GM19240 (cell line): Measurements from ENCODE around the gene SOX8.
"Not testable (repeated sequence)": the region's sequence is repeated elsewhere in the genome, so short reads cannot be mapped to it uniquely, and the experiment has no call there.

Experiments
- DNase-seq: peaks from one replicate; pipeline ENCODE4 v3.0.0; 2011; ENCODE audit warnings: low spot score; ENCODE audit not compliant: insufficient read length

Gene SOX8

DNA sequence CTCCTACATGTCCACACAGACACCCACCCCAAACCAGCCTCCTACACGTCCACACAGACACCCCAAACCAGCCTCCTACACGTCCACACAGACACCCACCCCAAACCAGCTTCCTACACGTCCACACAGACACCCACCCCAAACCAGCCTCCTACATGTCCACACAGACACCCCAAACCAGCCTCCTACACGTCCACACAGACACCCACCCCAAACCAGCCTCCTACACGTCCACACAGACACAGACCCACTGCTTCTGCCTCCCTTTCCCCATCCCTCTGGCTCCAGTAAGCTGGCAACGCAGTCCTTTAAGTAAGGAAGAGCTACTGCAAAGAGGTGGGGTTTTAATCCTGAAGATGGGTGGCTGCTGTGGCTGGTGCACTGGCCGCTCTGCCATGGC is 27.8 kb upstream of the SOX8 start:
- not testable (repeated sequence) for DNase-seq

DNA sequence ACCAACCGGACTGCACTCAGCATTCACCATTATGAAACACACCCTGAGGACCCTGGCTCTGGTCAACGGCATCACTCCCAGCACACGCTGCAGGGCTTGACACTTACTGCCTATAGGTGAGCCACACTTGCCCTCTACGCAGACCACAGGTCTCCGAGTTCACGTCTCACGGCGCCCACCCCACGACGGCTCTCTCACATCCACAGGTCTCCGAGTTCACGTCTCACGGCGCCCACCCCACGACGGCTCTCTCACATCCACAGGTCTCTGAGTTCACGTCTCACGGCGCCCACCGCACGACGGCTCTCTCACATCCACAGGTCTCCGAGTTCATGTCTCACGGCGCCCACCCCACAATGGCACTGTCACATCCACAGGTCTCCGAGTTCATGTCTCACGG is 25.8 kb upstream of the SOX8 start:
- not testable (repeated sequence) for DNase-seq

DNA sequence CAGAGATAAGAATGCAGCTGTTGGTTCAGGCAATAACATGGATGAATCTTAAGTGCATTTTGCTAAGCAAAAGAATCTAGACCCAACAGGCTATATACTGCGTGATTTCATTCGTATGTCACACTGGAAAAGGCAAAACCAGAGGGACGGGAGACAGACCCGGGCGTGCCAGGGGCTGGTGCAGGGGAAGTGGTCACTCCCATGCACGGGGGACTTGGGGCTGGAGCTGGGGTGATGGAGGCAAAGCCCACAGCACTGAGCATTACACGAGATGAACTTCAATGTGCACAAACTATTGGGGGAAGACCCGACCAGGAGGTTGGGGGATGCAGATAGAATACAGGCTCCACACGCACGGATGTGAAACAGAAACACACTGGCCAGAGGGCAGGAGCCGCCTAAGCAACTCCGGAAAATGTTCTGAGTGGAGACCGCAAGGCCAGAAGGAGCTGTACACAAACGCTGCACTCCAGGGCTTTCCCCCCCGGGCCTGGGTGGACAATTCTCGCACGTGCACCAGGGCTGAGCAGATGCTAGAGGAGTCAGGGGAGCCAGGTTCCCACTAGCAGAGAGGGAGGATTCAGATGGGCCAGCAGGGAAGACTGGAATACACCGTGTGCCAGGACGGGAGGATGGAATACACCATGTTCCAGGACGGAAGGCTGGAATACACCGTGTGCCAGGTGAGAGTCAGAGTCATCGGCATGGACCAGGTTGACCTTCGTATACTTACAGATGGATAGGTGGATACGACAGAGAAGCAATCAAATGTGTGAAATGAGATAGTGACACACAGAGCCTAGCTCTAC is 22.1 kb upstream of the SOX8 start:
- no peak for DNase-seq

DNA sequence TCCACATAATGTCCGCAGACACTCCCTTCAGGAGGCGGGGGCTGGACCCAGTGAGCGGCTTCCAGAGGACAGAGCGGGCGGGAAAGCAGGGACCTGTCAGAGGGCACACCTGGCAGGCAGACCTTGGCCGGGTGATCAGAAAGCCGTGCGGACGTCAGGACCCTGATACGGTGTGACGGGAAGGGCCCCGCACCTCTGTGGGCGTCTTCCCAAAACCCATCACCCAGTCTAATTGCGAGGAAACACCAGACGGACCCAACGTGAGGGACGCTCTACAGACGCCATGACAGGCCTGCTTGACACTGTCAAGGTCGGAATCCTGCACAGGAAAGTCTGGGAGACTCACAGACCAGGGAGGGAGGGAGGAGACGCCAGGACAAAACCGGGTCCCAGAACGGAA is 19.2 kb upstream of the SOX8 start:
- no peak for DNase-seq

DNA sequence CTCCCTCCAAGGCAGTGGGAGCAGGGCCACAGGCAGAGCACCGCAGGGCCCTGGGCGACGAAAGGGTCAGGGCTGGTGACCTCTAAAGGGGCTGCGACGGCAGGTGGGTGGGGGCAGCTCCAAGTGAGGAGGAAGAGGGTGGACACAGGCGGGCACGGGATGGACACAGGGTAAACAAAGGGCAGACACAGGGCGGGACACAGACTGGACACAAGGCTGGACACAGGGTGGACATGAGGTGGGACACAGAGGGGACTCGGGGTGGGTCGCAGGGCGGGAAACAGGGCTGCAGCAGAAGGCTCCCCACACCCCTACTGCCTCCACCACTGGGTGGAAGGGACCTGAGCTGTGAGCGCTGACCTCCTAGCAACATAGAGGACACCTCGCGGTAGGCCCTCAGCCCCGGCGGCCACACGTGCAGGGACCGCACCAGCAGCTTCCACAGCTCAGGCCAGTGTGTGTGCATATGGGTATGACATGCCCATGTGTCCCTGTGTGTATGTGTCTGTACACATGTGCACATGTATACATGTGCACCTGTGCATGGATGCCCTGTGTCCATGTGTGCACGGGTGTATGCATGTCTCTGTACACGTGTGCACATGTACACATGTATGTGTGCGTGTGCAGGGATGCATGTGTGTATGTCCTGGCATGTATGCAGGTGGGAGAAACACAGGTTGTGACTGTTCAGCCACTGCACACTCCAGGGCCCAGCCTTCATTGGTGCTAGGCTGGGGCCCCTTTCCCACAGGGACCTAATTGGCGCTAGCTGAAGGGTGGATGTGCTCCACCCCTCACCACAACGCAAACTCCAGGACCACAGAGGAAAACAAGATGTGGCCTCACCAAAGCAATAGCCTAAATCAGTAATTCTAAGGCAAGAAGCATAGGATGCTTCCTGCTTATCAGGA is 18.4 kb upstream of the SOX8 start:
- DNase-seq = no peak

DNA sequence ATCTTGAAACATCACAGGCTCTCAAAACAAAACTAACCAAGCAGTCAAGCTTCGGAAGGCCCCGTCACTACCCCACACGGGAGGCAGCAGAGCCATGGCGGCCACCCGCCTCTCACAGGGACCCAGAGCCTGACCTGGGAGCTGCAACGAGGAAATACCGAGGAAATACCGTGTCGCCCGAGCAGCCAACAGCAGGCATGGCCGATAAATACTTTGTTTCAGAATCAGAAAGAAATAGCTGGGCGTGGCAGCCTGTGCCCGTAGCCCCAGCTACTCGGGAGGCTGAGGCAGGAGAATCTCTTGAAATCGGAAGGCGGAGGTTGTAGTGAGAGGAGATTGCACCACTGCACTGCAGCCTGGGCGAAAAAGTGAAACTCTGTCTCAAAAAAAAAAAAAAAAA is 17.7 kb upstream of the SOX8 start:
- DNase-seq = no peak

DNA sequence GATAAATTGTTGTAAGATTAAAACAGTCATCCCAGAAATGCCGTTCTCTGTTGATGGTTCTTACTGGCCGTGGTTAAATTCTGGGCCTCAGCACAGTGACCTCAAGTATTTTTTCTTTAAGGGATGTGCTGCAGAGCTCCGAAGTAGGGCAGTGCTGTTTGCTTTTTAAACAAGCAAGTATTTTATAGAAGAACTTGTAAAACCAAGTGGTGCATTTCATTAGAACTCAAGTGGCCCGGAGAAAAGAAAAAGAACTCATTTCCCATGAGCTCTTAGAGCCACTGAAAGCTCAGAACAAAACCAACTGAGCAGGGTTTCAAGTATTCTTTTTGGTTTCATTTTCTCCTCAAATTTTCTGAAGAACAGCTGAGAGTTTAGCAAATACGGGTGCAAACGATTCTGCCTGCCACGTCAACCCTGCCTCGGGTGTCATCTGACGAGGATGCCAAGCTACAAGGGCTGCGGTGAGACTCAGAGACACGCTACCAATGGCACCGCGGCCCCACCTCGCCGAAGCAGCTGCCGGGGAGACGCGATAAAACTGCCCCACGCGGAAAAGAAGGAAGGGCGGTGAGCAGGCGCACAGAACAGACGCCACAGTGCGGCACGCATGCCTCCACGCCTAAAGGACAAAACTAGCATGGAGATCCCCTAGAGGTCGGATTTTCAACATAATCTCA is 17.1 kb upstream of the SOX8 start:
- DNase-seq = no peak

DNA sequence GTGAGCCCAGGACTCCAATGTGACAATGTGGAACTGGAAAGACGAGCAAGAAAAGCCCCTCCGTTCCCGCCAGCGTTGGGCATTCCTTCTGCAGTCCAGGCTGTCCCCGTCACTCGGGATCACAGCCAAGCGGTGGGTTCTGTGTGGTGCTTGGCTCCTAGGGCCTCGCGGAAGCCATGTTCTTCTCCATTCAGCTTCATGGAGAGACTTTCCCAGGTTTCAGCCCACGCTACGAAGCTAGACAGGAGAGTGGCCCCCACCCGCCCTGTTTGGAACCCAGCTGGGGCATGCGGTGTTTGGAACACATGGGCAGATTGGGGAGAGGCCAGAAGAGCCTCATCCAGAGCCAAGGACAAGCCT is 16.6 kb upstream of the SOX8 start:
- no peak for DNase-seq

DNA sequence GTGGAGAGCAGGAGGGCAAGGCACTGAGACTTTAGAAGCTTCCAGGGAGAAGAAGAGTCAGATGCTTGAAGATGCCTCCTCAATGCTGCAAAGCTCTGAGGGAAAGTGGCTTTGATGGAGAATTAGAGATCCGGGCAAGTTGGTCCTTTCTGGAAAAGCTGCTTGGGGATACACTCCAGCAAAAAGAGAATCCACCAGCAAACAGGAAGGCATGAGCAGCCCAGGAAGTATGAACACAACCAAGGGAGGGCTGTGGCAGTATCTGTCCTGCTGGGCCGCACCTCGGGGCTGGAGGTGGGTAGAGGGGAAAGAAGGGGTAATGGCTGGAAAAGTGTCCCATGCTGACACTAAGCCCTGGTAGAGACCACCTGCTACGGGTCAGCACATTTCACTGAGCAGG is 16.1 kb upstream of the SOX8 start:
- DNase-seq = no peak

DNA sequence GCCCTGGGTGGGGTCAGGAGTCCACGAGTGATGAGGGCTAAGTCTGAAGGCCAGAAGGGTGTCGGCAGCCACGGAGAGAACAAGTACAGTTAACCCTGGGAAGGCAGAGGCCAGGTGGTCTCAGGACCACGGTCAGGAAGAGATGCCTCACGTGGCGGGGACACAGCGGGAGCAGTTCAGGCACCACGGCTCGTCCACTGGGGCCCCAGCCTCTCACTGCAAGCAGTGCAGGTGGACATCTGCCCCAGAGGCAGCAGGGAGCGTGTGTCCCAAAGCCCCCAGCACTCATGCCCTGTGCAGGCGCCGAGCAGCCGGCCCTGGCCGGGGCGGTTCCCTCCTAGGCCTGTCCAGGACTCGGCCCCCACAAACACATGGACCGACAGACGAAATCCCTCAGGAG is 15.5 kb upstream of the SOX8 start:
- no peak for DNase-seq

DNA sequence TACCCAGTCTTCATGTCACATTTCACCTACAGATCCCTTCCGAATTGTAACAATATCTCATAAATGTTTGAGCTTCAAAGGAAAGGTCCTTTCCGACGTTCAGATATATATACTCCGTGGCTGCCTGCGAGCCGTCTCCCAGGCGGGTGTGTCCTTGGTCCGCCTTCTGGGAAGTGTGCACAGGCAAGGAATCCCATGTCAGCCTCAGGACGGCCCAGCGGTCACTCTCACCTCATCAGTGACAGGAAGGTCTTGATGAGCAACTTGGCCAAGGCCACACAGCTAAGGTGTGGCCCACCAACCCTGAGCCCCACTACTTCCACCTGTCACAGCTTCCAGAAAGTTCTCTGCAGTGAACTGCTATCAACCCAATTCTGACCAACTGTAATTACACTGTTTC is 15.1 kb upstream of the SOX8 start:
- no peak for DNase-seq

DNA sequence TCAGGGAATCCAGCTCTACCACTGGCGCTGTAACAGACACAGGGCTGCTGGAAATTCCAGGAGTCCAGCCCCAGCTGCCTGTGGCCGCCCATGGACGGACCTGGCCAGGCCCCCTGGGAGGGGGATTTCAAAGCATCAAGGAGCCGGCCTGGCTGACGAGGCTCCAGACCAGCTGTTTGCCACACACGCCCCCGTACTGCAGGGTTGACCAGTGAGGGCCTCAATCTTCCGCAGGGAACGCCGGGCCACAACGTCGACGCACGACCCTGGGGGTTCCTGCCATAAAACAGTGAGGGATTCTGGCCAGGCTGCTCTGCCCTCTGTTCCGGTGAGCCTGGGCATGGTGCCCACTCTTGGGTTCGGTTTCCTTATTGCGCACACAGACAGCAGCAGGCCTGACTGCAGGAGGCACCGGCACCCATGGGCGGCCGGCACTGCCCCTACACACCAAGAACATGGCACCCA is 14.5 kb upstream of the SOX8 start:
- DNase-seq = no peak

DNA sequence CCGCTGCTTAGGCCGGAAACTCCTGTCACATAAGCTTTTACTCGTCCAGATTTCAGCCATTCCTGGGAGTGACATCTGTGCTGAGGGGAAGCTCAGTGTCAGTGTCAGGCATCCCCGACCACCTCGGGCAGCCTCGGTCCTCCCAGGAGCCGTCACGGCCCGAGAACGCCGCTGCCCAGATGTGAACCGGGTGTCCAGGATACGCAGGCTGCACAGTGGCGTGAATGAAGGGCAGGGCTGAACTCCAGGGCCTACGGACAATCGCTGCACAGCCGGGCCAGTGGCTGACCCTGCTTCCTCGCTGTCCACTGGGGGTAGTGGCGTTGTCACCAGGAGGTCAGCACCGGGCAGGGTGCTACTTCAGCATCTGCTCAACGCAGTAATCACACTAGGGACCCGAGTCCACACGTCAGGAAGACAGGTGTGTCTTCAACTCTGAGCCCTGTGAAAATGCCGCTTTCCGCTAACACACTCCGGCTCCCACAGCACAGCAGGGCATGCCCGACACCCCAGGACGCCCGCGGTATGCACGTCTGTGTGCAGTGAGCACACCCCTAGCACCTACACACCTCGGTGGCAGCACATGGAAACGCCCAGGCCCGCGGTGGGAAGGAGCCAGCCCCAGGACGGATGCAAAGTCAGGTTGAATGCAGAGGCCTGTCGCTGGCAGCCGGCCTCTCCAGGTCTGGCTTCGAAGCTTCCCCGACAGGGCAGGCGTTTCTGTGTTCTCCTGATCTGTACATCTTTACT is 13.8 kb upstream of the SOX8 start:
- DNase-seq = no peak

DNA sequence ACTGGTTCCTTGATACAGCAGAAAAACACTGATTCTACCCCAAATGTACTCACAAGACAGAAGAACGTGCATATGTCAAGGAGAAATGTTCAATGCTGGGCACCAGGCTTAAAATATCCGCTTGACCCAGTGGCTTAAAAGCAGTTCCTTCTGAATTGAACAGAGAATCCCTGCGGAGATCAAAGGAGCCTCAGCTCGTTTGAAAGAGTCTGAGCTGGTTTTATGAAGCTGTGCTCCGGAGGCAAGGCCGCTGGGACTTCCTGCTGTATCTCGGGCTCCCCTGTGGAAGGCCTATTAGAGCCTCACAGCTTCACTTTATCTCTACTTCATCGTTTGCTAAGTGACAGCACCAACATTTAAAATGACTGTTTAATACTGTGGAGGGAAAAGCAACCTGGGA is 12.9 kb upstream of the SOX8 start:
- no peak for DNase-seq

DNA sequence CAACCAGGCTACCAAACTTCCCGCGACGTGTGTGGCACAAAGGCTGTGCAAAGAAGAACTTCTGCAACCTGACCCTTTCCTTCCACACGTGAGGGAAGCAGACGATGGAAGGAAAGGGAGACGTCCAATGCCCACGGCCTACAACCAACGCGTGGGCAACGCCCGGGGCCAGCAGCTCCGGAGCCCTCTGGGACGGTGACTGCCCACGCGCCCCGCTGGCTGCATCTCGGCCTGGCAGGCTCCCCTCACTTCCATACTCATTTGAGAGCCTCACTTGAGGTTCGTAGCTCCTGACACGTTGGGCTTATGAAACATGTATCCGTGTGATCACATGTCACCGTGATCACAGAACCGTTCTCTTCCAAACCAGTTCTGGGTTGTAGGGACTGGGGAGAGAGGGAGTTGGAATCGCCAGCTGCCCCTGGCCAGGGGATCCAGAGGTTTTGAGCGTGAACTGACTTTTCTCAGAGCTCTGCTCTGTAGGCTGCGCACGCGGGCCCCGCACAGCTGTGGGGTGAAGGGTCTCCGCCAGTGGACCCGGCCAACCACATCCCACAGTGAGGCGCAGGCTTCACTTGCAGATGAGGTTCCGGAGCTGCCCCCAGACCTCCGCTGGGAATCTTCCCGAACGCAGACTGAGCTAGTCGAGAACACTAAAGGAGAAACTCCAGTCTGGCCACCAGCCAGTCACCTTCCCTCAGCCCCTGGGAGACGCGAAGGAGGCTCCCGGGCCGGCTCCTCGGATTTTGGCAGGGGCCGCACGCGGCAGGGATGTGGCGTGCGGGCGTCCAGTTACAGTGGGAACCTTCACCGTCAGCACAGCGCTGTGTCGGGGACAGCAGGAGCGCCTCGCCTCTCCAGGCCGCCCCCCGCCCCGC is 11.8 kb upstream of the SOX8 start:
- DNase-seq = no peak

DNA sequence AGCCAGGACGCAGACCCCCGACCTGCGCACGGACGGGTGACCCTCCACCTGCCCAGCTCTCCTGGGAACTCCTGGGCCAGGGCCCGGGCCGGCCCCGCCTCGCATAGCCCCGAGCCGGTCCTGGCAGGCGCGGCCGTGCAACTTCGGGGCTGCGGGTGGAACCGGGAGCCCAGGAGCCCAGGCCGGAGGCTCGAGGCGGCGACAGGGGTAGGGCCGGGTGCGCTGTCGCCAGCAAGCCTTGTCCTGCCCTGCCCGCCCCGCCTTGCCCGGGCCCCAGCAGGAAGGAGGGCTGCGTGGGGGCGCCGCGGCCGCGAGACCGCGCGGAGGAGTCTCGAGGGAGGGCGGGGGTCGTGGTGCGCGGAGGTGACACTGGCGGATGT is 11.2 kb upstream of the SOX8 start:
- no peak for DNase-seq

DNA sequence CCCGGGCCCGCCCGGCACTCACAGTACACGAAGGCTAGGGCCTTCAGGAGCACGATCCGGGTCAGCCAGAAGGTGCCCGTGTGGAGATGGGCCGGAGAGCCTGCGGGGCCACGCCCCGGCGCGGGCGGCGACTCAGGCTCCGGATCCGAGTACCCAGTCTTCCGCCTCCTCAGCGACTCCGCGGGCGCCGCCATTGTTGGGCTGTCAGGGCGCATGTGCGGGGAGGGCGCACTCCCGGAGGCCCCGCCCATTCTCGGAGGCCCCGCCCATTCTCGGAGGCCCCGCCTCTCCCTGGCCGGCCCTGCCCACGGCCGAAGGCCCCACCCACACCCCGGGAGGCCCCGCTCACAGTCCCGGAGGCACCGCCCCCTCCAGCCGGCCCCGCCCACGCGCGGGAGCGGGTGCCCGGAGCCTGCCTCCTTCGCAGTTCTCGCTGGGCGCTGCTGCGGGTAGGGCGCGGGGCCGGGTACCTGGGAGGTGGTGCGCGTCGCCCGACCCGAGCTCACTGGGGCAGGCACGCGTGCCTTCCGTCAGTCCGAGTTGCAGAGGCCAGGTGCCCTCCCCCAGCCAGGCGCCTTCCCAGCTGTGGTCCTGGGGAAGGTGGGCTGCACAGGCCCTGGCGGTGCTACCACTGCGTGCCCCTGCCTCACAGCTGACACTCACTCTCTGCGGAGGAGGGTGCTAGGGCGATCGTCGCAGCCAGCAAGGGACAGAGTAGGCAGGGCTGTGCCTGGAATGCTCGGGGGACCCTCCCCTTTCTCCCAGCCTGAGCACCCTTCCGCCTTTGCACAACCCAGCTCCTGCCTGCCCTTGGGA is 10.6 kb upstream of the SOX8 start, which contains the start of gene LMF1:
Gene LMF1, minus strand, starts transcription at position 219 of the 816 bp plus-strand sequence. Its CDS starts 4 bp downstream, at position 215.
- DNase-seq = peak; percentile 98

DNA sequence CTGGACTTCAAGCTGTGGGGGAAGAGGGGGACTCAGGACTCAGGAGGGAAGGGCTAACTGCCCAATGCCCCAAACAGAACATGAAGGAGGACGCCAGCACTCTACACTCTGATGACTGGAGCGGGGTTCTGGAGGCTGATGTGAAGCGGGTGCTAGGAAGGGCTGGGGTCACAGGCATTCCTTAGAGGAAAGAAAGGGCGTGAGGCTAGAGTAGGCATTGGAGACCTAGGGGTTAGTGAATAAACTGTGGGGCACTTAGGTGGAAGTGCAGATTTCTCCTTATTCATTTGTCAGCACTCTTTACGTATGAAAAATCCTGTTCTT is 10.0 kb upstream of the SOX8 start:
- no peak for DNase-seq

DNA sequence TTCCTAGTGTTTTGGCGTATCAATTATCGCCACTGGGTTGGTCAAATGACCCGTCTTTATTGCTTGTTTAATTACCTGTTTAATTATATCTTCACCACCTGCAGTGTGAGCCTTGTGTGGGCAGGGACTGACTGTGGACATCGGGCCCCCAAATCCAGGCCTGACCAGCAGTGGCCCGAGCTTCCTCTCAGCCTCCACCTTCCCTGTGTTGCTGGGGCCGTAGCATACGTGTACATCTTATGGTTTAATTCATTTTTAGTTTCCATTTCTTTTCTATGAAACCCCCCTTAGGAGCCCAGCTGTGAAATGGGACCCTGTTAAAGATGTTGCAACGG is 9.6 kb upstream of the SOX8 start:
- no peak for DNase-seq
